H1 (cell line): Measurements from ENCODE around the gene UBAC1. TPM values are rescaled to one million over a fixed set of nuclear protein-coding genes. Genes with fewer than 3 reads are reported as not detected.

Source experiments
- CTCF ChIA-PET: fragments of 300-600 bp; sonication (Branson Sonifier 250); formaldehyde crosslinking; loops from one replicate; lab custom pipeline; 2021; ENCODE audit not compliant: partially characterized antibody; lab: Charles Lee
- POLR2A ChIA-PET: fragments of 300-600 bp; sonication (Branson Sonifier 250); formaldehyde crosslinking; loops from one replicate; lab custom pipeline; 2021; ENCODE audit warnings: inconsistent platforms; ENCODE audit not compliant: partially characterized antibody; lab: Charles Lee
- DNase-seq, 2 experiments: peaks; one replicate each; pipeline versions ENCODE4 v3.0.0 to v3.0.0-alpha.2; 2010 to 2022; ENCODE audit warnings: low spot score in 2 of 2, low read depth in 1 of 2, mixed read lengths in 1 of 2
- FAIRE-seq: peaks from 2 replicates; lab custom pipeline; 2011; peaks lifted over from hg19 to GRCh38; lab: Jason Lieb, UNC
- H2AFZ ChIP-seq: 2 replicates; pipeline ENCODE4 v1.8.1; 2012; ENCODE audit warnings: low read length, inconsistent platforms
- H2AK5ac ChIP-seq: 2 replicates; pipeline ENCODE4 v1.6.1; 2013; ENCODE audit warnings: low read depth, low read length
- H2BK120ac ChIP-seq: replicated peaks from 2 replicates; pipeline ENCODE3; 2013; ENCODE audit warnings: low read depth, low read length, inconsistent platforms
- H2BK12ac ChIP-seq: 2 replicates; pipeline ENCODE4 v1.6.1; 2013; ENCODE audit warnings: low read depth, low read length
- H2BK15ac ChIP-seq: 2 replicates; pipeline ENCODE4 v1.6.1; 2013; ENCODE audit warnings: low read length
- H2BK20ac ChIP-seq: 2 replicates; pipeline ENCODE4 v1.6.1; 2013; ENCODE audit warnings: low read length
- H2BK5ac ChIP-seq: 2 replicates; pipeline ENCODE4 v1.6.1; 2013; ENCODE audit warnings: low read depth, low read length
- H3K14ac ChIP-seq: 2 replicates; pipeline ENCODE4 v1.6.1; 2013; ENCODE audit warnings: inconsistent platforms; ENCODE audit not compliant: insufficient read length
- H3K18ac ChIP-seq: 2 replicates; pipeline ENCODE4 v1.6.1; 2013; ENCODE audit warnings: low read length; ENCODE audit errors: extremely low read depth
- H3K23ac ChIP-seq: 2 replicates; pipeline ENCODE4 v1.6.1; 2013; ENCODE audit warnings: inconsistent platforms; ENCODE audit not compliant: insufficient read length
- H3K23me2 ChIP-seq: 2 replicates; pipeline ENCODE4 v1.6.1; 2013; ENCODE audit warnings: low read depth, low read length
- H3K27ac ChIP-seq: 2 replicates; pipeline ENCODE4 v1.6.1; 2011; ENCODE audit warnings: low read depth, low read length, inconsistent platforms
- H3K27me3 ChIP-seq, 4 experiments: replicated peaks in 1 of 4; 1 replicate in 1 of 4; 2 replicates in 3 of 4; pipeline versions ENCODE4 v1.6.1 to v1.8.1; 2011 to 2013; ENCODE audit warnings: low read length in 3 of 4, mild to moderate bottlenecking in 3 of 4, inconsistent platforms in 2 of 4, mixed read lengths in 2 of 4, moderate library complexity in 1 of 4; ENCODE audit not compliant: control insufficient read depth in 3 of 4, insufficient read depth in 3 of 4; ENCODE audit errors: extremely low read depth in 1 of 4
- H3K36me3 ChIP-seq, 4 experiments: 2 replicates each; pipeline versions ENCODE4 v1.6.1 to v1.8.1; 2011 to 2013; ENCODE audit warnings: mild to moderate bottlenecking in 4 of 4, low read length in 3 of 4, moderate library complexity in 2 of 4, control low read depth in 1 of 4, inconsistent platforms in 1 of 4; ENCODE audit not compliant: insufficient read depth in 4 of 4, control insufficient read depth in 2 of 4
- H3K4ac ChIP-seq: replicated peaks from 2 replicates; pipeline ENCODE3; 2013; ENCODE audit warnings: low read length, low read depth, mixed read lengths, inconsistent platforms; ENCODE audit not compliant: insufficient read length
- H3K4me1 ChIP-seq, 4 experiments: replicated peaks in 1 of 4; 1 replicate in 1 of 4; 2 replicates in 3 of 4; pipeline versions ENCODE4 v1.6.1 to v1.8.1; 2011 to 2013; ENCODE audit warnings: low read length in 3 of 4, inconsistent platforms in 2 of 4, mixed read lengths in 1 of 4; ENCODE audit not compliant: insufficient read depth in 4 of 4, control insufficient read depth in 3 of 4
- H3K4me2 ChIP-seq, 2 experiments: 2 replicates each; pipeline versions ENCODE4 v1.6.1 to v1.8.1; 2011 to 2013; ENCODE audit warnings: low read depth in 2 of 2, low read length in 2 of 2, control low read depth in 1 of 2, inconsistent platforms in 1 of 2, mild to moderate bottlenecking in 1 of 2; ENCODE audit not compliant: insufficient read depth in 1 of 2
- H3K4me3 ChIP-seq, 4 experiments: fragments of 200-600, 300-600 bp in 1 of 4; sonication (generic), shearing (Covaris generic), sonication (Bioruptor Twin) in 1 of 4; 2 replicates each; pipeline versions ENCODE4 v1.5.1 to v1.8.1; 2011 to 2016; ENCODE audit warnings: low read length in 4 of 4, low read depth in 3 of 4, control low read depth in 2 of 4, inconsistent platforms in 2 of 4, mild to moderate bottlenecking in 2 of 4, mixed read lengths in 1 of 4, moderate library complexity in 1 of 4; ENCODE audit not compliant: insufficient read depth in 2 of 4; ENCODE audit errors: extremely low read depth in 1 of 4
- H3K56ac ChIP-seq: replicated peaks from 2 replicates; pipeline ENCODE3; 2013; ENCODE audit warnings: low read depth, mild to moderate bottlenecking, mixed read lengths, low read length, inconsistent platforms; ENCODE audit not compliant: insufficient read length
- H3K79me1 ChIP-seq: 2 replicates; pipeline ENCODE4 v1.6.1; 2013; ENCODE audit warnings: low read depth, low read length, control low read depth
- H3K79me2 ChIP-seq, 2 experiments: 2 replicates each; pipeline versions ENCODE4 v1.6.1 to v1.8.1; 2012 to 2013; ENCODE audit warnings: low read length in 2 of 2, mild to moderate bottlenecking in 2 of 2, inconsistent platforms in 1 of 2; ENCODE audit not compliant: insufficient read depth in 2 of 2, control insufficient read depth in 1 of 2
- H3K9ac ChIP-seq, 4 experiments: replicated peaks in 1 of 4; 1 replicate in 1 of 4; 2 replicates in 3 of 4; pipeline versions ENCODE4 v1.6.1 to v1.8.1; 2011 to 2013; ENCODE audit warnings: low read depth in 3 of 4, low read length in 3 of 4, control low read depth in 2 of 4, mild to moderate bottlenecking in 2 of 4, moderate library complexity in 2 of 4, inconsistent platforms in 1 of 4; ENCODE audit errors: extremely low read depth in 1 of 4
- H3K9me3 ChIP-seq, 2 experiments: 2 replicates each; pipeline versions ENCODE4 v1.6.1 to v1.8.1; 2012 to 2013; ENCODE audit warnings: mild to moderate bottlenecking in 2 of 2, moderate library complexity in 2 of 2, control low read depth in 1 of 2, inconsistent platforms in 1 of 2, low read depth in 1 of 2, low read length in 1 of 2, mixed read lengths in 1 of 2; ENCODE audit not compliant: insufficient read depth in 2 of 2
- H4K20me1 ChIP-seq, 2 experiments: replicated peaks in 1 of 2; 2 replicates each; pipeline versions ENCODE3 to v1.8.1; 2011 to 2013; ENCODE audit warnings: inconsistent platforms in 2 of 2, low read length in 2 of 2, mild to moderate bottlenecking in 1 of 2; ENCODE audit not compliant: insufficient read depth in 2 of 2, control insufficient read depth in 1 of 2
- H4K5ac ChIP-seq: 2 replicates; pipeline ENCODE4 v1.6.1; 2013; ENCODE audit warnings: low read length, low read depth, mixed read lengths, inconsistent platforms; ENCODE audit not compliant: insufficient read length
- H4K8ac ChIP-seq: 2 replicates; pipeline ENCODE4 v1.8.0; 2013; ENCODE audit warnings: mild to moderate bottlenecking, moderate library complexity, low read length, inconsistent platforms; ENCODE audit not compliant: insufficient read depth; ENCODE audit errors: extremely low read depth
- H4K91ac ChIP-seq: replicated peaks from 2 replicates; pipeline ENCODE3; 2013; ENCODE audit warnings: low read length, mixed read lengths, inconsistent platforms; ENCODE audit not compliant: insufficient read length
- ASH2L ChIP-seq: fragments of 200-600, 300-600 bp; sonication (generic); IDR thresholded peaks from one replicate; pipeline ENCODE4 v1.7.1; 2017; ENCODE audit warnings: low read length
- BRCA1 ChIP-seq: IDR thresholded peaks from 2 replicates; pipeline ENCODE4 v1.6.1; 2012; ENCODE audit warnings: low read depth, low read length, improper control_type of control experiment
- CBX5 ChIP-seq: fragments of 300-800, 300-1000 bp; sonication (generic); IDR thresholded peaks from 2 replicates; pipeline ENCODE4 v1.7.1; 2016; ENCODE audit warnings: antibody characterized with exemption, low read length, low read depth
- CHD1 ChIP-seq: IDR thresholded peaks from 2 replicates; pipeline ENCODE4 v1.6.1; 2012; ENCODE audit warnings: low read depth, low read length, improper control_type of control experiment
- FOSL1 ChIP-seq: IDR thresholded peaks from 2 replicates; pipeline ENCODE4 v1.6.1; 2011; ENCODE audit warnings: mild to moderate bottlenecking, low read depth, low read length, moderate library complexity; ENCODE audit not compliant: insufficient read depth
- GTF2F1 ChIP-seq: IDR thresholded peaks from 2 replicates; pipeline ENCODE4 v1.6.1; 2012; ENCODE audit warnings: low read depth, low read length, improper control_type of control experiment, borderline replicate concordance
- HDAC6 ChIP-seq: IDR thresholded peaks from one replicate; pipeline ENCODE4 v1.7.1; 2012; ENCODE audit warnings: low read depth, mild to moderate bottlenecking, inconsistent platforms, low read length, moderate library complexity
- KDM4A ChIP-seq: IDR thresholded peaks from one replicate; pipeline ENCODE4 v1.7.1; 2012; ENCODE audit warnings: low read depth, mild to moderate bottlenecking, moderate library complexity, low read length, inconsistent platforms; ENCODE audit not compliant: severe bottlenecking
- KDM5A ChIP-seq: fragments of 200-600 bp; IDR thresholded peaks from 2 replicates; pipeline ENCODE4 v1.7.1; 2012; ENCODE audit warnings: mild to moderate bottlenecking, low read length, inconsistent platforms, mixed read lengths
- MAFK ChIP-seq: IDR thresholded peaks from 2 replicates; pipeline ENCODE4 v1.6.1; 2012; ENCODE audit warnings: low read depth, mild to moderate bottlenecking, improper control_type of control experiment, low read length
- NRF1 ChIP-seq: IDR thresholded peaks from 2 replicates; pipeline ENCODE4 v1.6.1; 2011; ENCODE audit warnings: mild to moderate bottlenecking, low read depth, low read length, improper control_type of control experiment
- POLR2A ChIP-seq, 2 experiments: IDR thresholded peaks; 1 replicate in 1 of 2; 2 replicates in 1 of 2; pipeline ENCODE4 v1.6.1; 2011; ENCODE audit warnings: low read depth in 2 of 2, low read length in 2 of 2, mild to moderate bottlenecking in 2 of 2; ENCODE audit errors: control extremely low read depth in 1 of 2
- RFX5 ChIP-seq: IDR thresholded peaks from 2 replicates; pipeline ENCODE4 v1.6.1; 2011; ENCODE audit warnings: low read depth, low read length, improper control_type of control experiment, borderline replicate concordance
- SUZ12 ChIP-seq: fragments of 200-600 bp; sonication (generic); IDR thresholded peaks from 2 replicates; pipeline ENCODE4 v1.6.1; 2012; ENCODE audit warnings: mild to moderate bottlenecking, inconsistent platforms, low read length, moderate library complexity, mixed read lengths
- TAF1 ChIP-seq: IDR thresholded peaks from 2 replicates; pipeline ENCODE4 v1.6.1; 2011; ENCODE audit warnings: mild to moderate bottlenecking, low read depth, low read length
- TEAD4 ChIP-seq: IDR thresholded peaks from 2 replicates; pipeline ENCODE4 v1.6.1; 2012; ENCODE audit warnings: low read depth, low read length, inconsistent platforms, mixed read lengths
- WGBS, 2 experiments: shearing (Covaris generic) in 1 of 2; methylation state at CpG; one replicate each; pipeline versions ENCODE4 v1.1.6 to v1.1.7; 2013 to 2015; ENCODE audit warnings: low lambda C conversion rate in 2 of 2, mixed read lengths in 2 of 2, inconsistent platforms in 1 of 2, low coverage in 1 of 2, missing lambda C conversion rate in 1 of 2; ENCODE audit not compliant: insufficient replicate concordance in 2 of 2, insufficient coverage in 1 of 2, insufficient read length in 1 of 2; ENCODE audit errors: extremely low coverage in 1 of 2, missing lambda C conversion rate in 1 of 2; 5-methylcytosine and 5-hydroxymethylcytosine counted together
- polyA plus RNA-seq, 7 experiments: library from polyadenylated mRNA; depleted of rRNA in 3 of 7; stranded (reverse) in 5 of 7; unstranded in 2 of 7; fragments of >200 nt in 5 of 7; fragments of 200-250 nt in 2 of 7; gene quantifications; 1 replicate in 5 of 7; 2 replicates in 1 of 7; 4 replicates in 1 of 7; pipeline versions ENCODE4 v1.2.1 to v1.2.3, GENCODE V29; 2011 to 2013; ENCODE audit warnings: missing spikeins in 2 of 7, mixed read lengths in 2 of 7
- total RNA-seq: library from RNA; stranded (reverse); fragmentation: NEBNext Ultra II Directional; extraction: Animal tissue kit (Norgen Biotek cat#: 25700); gene quantifications from 2 replicates; pipeline ENCODE4 v1.2.1, GENCODE V29; 2021

UBAC1 gene
- total and polyA plus RNA-seq, 2 of the 8 experiments (the other 6 are each of a cell fraction or from before 2014, with no cell fraction given) = 59.3 to 85.2 TPM

GRCh38 chr9:135998016-135998380 lies 36.8 kb upstream of the UBAC1 start:
- Histone ChIP-seq H3K9ac (no peak overlapping the region), H3K14ac (no peak overlapping the region), H2BK120ac (no peak overlapping the region), H3K4ac (no peak overlapping the region), H3K79me2 (no peaks in the 10 kb centered on the region), H2AK5ac (no peak overlapping the region), H3K4me2 (no peak overlapping the region), H3K18ac (no peak overlapping the region), H2BK5ac (no peak overlapping the region), H3K4me3 (no peak overlapping the region), H4K20me1 (no peaks in the 10 kb centered on the region), H3K27me3 (no peaks in the 10 kb centered on the region), H3K4me1 (peaks cover 3 to 17% (median 12%) of the 10 kb centered on the region in 4 experiments), H4K8ac (no peak overlapping the region), H4K91ac (peak overlapping the region; percentile 66), H2BK20ac (no peak overlapping the region), H4K5ac (no peak overlapping the region), H3K79me1 (no peaks in the 10 kb centered on the region), H2BK15ac (no peak overlapping the region), H3K36me3 (no peaks in the 10 kb centered on the region), H3K23ac (no peak overlapping the region), H2AFZ (no peak overlapping the region), H3K56ac (no peak overlapping the region), H3K23me2 (no peaks in the 10 kb centered on the region), H3K9me3 (no peaks in the 10 kb centered on the region), H2BK12ac (no peak overlapping the region), H3K27ac (no peak overlapping the region)
- ChIA-PET POLR2A (interaction anchor here (1.0 to 1.2 kb wide), 2 partner anchors 9 to 13 kb away, joined by 3 to 4 read pairs; no protein-coding TSS in a partner anchor), CTCF (interaction anchor here (0.9 to 2.5 kb wide), 3 partner anchors 30 to 200 kb away, joined by 3 to 9 read pairs (median 3); no protein-coding TSS in a partner anchor)
- FAIRE-seq = no peak
- 87% methylated on average over 6 of the region's 10 CpGs; no CpG with 5 or more reads in 1 of the 2 experiments for WGBS, 2 experiments
- DNase-seq = no peak
- TF ChIP-seq MAFK (no peak), CHD1 (no peak), ASH2L (no peak), SUZ12 (no peak), KDM4A (no peak), KDM5A (no peak), TAF1 (no peak), TEAD4 (no peak), GTF2F1 (no peak), RFX5 (no peak), BRCA1 (no peak), CBX5 (no peak), POLR2A (IDR thresholded peaks at IDR 0.05; ENCODE audit: control extremely low read depth in 1 of 2, low read depth in 2 of 2, low read length in 2 of 2) (no peak), NRF1 (no peak), FOSL1 (no peak), HDAC6 (no peak)
